Testis (tissue), 2 donors: ENCODE measurements around the gene PAM16.

Source experiments
- CTCF ChIP-seq, 3 experiments: fragments of 450-650 bp in 2 of 3; fragments of 200-600 bp in 1 of 3; sonication (generic) in 1 of 3; IDR thresholded peaks; one replicate each; pipeline ENCODE4 v1.5.1; 2016 to 2019; ENCODE audit warnings: antibody characterized with exemption in 3 of 3, mild to moderate bottlenecking in 2 of 3, moderate library complexity in 1 of 3
- POLR2A ChIP-seq: fragments of 450-650 bp; IDR thresholded peaks from one replicate; pipeline ENCODE4 v1.6.1; 2017; ENCODE audit warnings: antibody characterized with exemption, mild to moderate bottlenecking, moderate library complexity

- TF ChIP-seq CTCF (IDR thresholded peaks at IDR 0.05) (no peak), POLR2A (no peak)
Observed at GRCh38 chr16:4390266-4391260, 39.4 kb upstream of the PAM16 start.
